Measurements from ENCODE around the gene CLDN19.

Gene CLDN19, protein sequence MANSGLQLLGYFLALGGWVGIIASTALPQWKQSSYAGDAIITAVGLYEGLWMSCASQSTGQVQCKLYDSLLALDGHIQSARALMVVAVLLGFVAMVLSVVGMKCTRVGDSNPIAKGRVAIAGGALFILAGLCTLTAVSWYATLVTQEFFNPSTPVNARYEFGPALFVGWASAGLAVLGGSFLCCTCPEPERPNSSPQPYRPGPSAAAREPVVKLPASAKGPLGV

DNA sequence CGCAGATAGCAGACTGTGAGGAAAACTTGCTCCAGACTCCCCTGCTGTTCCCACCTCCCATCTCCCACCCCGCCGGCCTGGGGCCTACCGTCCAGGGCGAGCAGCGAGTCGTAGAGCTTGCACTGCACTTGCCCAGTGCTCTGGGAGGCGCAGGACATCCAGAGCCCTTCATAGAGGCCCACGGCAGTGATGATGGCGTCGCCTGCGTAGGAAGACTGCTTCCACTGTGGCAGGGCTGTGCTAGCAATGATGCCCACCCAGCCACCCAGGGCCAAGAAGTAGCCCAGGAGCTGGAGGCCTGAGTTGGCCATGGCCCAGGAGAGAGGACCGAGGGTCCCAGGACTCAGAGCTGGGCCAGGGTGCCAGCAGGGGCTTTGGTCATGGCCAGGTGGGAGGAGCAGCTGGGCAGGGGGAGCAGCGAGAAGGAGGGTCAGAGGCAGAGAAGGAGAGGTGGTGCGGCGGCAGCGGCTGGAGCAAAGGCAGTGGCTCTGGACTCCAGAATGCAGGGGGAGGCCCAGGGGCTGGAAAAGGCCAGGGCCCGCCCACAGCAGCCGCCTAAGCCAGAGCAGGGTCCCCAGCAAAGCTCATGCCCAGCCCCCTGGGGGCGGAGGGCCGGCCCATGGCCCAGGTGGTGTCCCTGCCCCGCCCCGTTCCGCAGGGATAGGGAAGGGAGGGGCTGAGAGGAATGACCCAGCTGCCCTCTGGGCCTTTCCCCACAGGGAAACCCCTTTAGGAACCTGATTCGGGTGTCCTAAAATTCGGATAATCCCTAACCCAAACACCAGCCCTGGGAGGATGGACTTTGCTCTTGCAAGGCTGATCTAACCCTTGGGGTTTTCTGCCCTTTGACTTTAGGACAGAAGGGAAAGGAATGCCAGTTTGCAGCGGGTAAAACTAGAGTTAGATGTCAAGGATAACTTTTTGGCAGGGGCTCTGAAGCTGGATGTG lies at the start of gene CLDN19:
TSS of gene CLDN19 (minus strand) at position 484 of the 948 bp plus-strand sequence. CDS start at position 311, 173 bp downstream.
- no peak for FAIRE-seq
- TF ChIP-seq, protein P1, sequence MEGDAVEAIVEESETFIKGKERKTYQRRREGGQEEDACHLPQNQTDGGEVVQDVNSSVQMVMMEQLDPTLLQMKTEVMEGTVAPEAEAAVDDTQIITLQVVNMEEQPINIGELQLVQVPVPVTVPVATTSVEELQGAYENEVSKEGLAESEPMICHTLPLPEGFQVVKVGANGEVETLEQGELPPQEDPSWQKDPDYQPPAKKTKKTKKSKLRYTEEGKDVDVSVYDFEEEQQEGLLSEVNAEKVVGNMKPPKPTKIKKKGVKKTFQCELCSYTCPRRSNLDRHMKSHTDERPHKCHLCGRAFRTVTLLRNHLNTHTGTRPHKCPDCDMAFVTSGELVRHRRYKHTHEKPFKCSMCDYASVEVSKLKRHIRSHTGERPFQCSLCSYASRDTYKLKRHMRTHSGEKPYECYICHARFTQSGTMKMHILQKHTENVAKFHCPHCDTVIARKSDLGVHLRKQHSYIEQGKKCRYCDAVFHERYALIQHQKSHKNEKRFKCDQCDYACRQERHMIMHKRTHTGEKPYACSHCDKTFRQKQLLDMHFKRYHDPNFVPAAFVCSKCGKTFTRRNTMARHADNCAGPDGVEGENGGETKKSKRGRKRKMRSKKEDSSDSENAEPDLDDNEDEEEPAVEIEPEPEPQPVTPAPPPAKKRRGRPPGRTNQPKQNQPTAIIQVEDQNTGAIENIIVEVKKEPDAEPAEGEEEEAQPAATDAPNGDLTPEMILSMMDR (IDR thresholded peaks at IDR 0.05; ENCODE audit: insufficient read depth, missing control alignments), result no peak
- no peak for DNase-seq (ENCODE audit: insufficient read length, low spot score)

DNA sequence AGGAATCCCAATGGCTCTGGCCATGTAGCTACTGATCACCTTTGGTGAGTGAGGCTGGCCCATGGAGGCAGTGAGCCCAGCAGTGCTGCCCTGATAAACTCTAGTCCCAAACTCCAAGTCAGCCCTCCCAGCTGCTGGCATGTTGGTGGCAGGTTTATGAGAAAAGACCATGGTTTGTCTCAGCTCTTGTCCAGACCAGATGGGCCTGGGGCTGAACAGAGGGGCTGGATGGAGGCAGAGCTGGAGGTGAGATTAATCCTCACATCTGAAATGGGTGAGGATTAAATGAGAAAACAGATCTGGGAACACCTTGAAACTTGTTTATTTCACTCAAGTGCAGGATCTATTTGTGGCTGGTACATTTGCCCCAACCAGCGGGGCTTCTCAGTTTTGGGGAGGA lies 48.0 kb upstream of the CLDN19 start:
- no peak for FAIRE-seq
- no peak for DNase-seq (ENCODE audit: insufficient read length, low spot score)
- TF ChIP-seq, protein P1 (IDR thresholded peaks at IDR 0.05; ENCODE audit: insufficient read depth, missing control alignments), result no peak

- FAIRE-seq, result no peak
- TF ChIP-seq, protein P1 (IDR thresholded peaks at IDR 0.05; ENCODE audit: insufficient read depth, missing control alignments), result no peak
- DNase-seq (ENCODE audit: insufficient read length, low spot score), result no peak
These were observed 46.1 kb upstream of the CLDN19 start for GRCh38 chr1:42786097-42786496.

GRCh38 chr1:42784946-42785693 lies 45.1 kb upstream of the CLDN19 start, which contains the start of gene TMEM269:
Gene TMEM269 (plus strand): TSS chr1:42784991. CDS start chr1:42789894, 4,903 bp downstream.
- no peak for DNase-seq (ENCODE audit: insufficient read length, low spot score)
- TF ChIP-seq, protein P1 (IDR thresholded peaks at IDR 0.05; ENCODE audit: insufficient read depth, missing control alignments), result no peak

GRCh38 chr1:42784547-42784945 lies 44.5 kb upstream of the CLDN19 start:
- FAIRE-seq (no peak), DNase-seq (ENCODE audit: insufficient read length, low spot score) (no peak)
- TF ChIP-seq, protein P1 (IDR thresholded peaks at IDR 0.05; ENCODE audit: insufficient read depth, missing control alignments), result no peak

More at GRCh38 chr1:42784946-42785693, 45.1 kb upstream of the CLDN19 start, which contains the start of gene TMEM269:
- no peak for FAIRE-seq

GRCh38 chr1:42783092-42783491 lies 43.1 kb upstream of the CLDN19 start:
- DNase-seq (ENCODE audit: insufficient read length, low spot score) (no peak), FAIRE-seq (no peak)
- TF ChIP-seq, protein P1 (IDR thresholded peaks at IDR 0.05; ENCODE audit: insufficient read depth, missing control alignments), result no peak
